Measurements from ENCODE around the gene NACAD.

The NACAD gene

DNA sequence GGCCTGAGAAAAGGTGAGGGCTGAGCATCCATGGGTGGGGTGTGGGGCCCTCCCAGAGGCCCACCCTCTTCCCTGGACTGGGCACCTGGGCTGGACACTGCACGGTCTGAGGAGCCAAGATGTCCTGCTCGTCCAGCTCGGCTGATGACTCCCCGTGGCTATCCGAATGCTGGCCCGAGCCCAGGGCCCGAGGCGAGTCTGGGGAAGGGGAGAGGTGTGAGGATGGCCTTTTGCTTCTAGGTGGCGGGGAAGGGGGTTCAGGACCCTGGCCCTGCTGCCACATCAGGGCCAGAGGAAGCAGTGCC is 7.1 kb downstream of the NACAD start:
- Histone ChIP-seq H3K4me1 (no peaks in the 10 kb centered on the region), H3K27ac (no peak overlapping the region), H3K4me3 (ENCODE audit: low read depth, low read length) (no peak overlapping the region), H3K4me2 (ENCODE audit: low read length) (no peak overlapping the region), H3K27me3 (ENCODE audit: control insufficient read depth, insufficient read depth, low read length) (no peaks in the 10 kb centered on the region), H2AFZ (no peak overlapping the region), H3K79me2 (no peaks in the 10 kb centered on the region), H3K36me3 (ENCODE audit: control insufficient read depth, insufficient read depth, low read length) (no peaks in the 10 kb centered on the region), H3K9me3 (ENCODE audit: control insufficient read depth, low read length) (no peaks in the 10 kb centered on the region), H3K9ac (no peak overlapping the region)
- TF ChIP-seq CTCF (IDR thresholded peaks at IDR 0.05) = no peak

DNA sequence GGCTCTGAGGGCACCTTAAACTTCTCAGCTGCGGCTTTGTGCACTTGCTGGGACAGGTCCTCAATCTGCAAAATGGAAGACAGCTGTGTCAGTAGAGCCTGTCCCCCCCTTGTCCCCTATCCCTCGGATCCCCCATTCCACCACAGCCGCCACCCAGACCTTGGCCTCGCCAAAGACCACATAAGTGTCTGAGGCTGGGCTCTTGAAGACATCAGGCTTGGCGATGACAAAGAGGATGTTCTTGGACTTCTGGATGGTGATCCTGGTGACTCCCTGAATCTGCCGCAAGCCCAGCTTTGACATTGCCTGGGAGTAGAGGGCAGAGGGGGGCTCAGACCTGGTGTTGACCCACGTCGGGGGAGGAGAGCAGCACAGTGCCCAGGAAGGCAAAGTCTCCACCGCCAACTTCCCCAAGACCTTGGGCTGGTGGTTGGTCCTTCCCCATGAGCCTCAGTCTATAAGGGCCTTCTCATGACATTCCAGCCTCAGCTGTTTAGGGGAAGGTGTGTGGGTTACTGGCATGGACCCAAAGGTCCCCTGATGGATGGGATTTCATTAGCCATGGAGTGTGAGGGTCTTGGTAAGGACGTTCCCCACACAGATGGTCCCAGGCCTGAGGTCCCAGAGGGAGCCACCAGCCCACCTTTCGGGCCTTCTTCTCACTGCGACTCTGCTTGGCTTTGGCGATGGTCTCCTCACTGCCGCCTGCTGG is 7.7 kb downstream of the NACAD start:
- Histone ChIP-seq H3K9me3 (ENCODE audit: control insufficient read depth, low read length) (no peaks in the 10 kb centered on the region), H3K9ac (no peak overlapping the region), H3K4me2 (ENCODE audit: low read length) (no peak overlapping the region), H3K27me3 (ENCODE audit: control insufficient read depth, insufficient read depth, low read length) (no peaks in the 10 kb centered on the region), H3K36me3 (ENCODE audit: control insufficient read depth, insufficient read depth, low read length) (no peaks in the 10 kb centered on the region), H3K4me1 (no peaks in the 10 kb centered on the region), H3K27ac (no peak overlapping the region), H3K79me2 (no peaks in the 10 kb centered on the region), H2AFZ (no peak overlapping the region), H3K4me3 (ENCODE audit: low read depth, low read length) (no peak overlapping the region)
- TF ChIP-seq CTCF (IDR thresholded peaks at IDR 0.05) = no peak

DNA sequence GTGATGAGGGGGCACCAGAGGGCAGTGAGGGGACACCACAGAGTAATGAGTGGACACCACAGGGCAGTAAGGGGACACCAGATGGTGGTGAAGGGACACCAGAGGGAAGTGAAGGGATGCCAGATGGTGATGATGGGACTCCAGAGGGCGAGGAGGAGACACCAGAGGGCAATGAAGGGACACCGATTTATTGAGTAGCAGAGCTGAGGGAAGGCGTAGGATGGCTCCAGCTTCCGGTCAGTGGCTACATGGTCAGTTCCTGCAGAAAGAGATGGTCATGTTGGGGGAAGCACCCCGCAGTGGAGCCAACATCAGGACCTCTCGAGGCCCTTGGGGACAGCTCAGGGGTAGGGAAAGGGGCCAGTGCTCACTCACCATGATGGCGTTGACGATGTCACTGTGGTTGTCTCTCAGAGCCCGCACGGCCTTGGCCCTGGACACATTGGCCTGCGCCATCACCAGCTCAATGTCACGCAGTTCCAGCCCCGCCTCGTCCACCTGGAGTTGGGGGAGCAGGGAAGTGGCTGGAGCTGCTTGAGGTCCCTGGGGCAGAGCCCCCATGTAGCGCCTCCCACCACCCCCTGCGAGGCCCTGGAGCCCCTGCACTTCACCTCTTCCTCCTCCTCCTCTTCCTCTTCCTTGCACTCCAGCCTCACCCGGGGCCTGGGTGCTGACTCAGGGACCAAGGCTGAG is 8.4 kb downstream of the NACAD start:
- Histone ChIP-seq H3K9me3 (ENCODE audit: control insufficient read depth, low read length) (no peaks in the 10 kb centered on the region), H3K9ac (no peak overlapping the region), H3K36me3 (ENCODE audit: control insufficient read depth, insufficient read depth, low read length) (no peaks in the 10 kb centered on the region), H2AFZ (no peak overlapping the region), H3K4me1 (no peaks in the 10 kb centered on the region), H3K79me2 (no peaks in the 10 kb centered on the region), H3K4me3 (ENCODE audit: low read depth, low read length) (no peak overlapping the region), H3K4me2 (ENCODE audit: low read length) (no peak overlapping the region), H3K27ac (no peak overlapping the region), H3K27me3 (ENCODE audit: control insufficient read depth, insufficient read depth, low read length) (no peaks in the 10 kb centered on the region)
- TF ChIP-seq CTCF (IDR thresholded peaks at IDR 0.05) = no peak

DNA sequence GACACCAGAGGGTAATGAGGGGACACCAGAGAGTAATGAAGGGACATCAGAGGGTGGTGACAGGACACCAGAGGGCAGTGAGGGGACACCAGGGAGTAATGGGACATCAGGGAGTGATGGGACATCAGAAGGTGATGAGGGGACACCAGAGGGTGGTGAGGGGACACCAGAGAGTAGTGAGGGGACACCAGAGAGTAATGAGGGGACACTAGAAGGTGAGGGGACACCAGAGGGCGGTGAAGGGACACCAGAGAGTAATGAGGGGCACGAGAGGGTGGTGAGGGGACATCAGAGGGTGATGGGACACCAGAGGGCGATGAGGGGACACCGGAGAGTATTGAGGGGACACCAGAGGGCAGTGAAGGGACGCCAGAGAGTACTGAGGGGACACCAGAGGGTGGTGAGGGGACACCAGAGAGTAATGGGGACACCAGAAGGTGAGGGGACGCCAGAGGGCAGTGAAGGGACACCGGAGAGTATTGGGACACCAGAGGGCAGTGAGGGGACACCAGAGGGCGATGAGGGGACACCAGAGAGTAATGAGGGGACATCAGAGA is 10.6 kb downstream of the NACAD start:
- H3K27ac ChIP-seq = no peak overlapping the region
- no peaks in the 10 kb centered on the region for H3K4me1 ChIP-seq
- H3K9me3 ChIP-seq (ENCODE audit: control insufficient read depth, low read length) = no peaks in the 10 kb centered on the region
- no peaks in the 10 kb centered on the region for H3K36me3 ChIP-seq (ENCODE audit: control insufficient read depth, insufficient read depth, low read length)
- no peak for TF ChIP-seq CTCF (IDR thresholded peaks at IDR 0.05)
- no peak overlapping the region for H3K4me3 ChIP-seq (ENCODE audit: low read depth, low read length)
- no peaks in the 10 kb centered on the region for H3K27me3 ChIP-seq (ENCODE audit: control insufficient read depth, insufficient read depth, low read length)
- H3K79me2 ChIP-seq = no peaks in the 10 kb centered on the region
- H2AFZ ChIP-seq = no peak overlapping the region
- H3K4me2 ChIP-seq (ENCODE audit: low read length) = no peak overlapping the region
- H3K9ac ChIP-seq = no peak overlapping the region

All from parathyroid adenoma (tissue), 2 donors.